T-cell (primary cell): ENCODE measurements around the gene RNF39. TPM values are rescaled to one million over a fixed set of nuclear protein-coding genes. Genes with fewer than 3 reads are reported as not detected.

ENCODE experiments used
- ATAC-seq, 4 experiments: fragments of 200-7000 bp in 3 of 4; fragments of 150-1000 bp in 1 of 4; cut with Tn5 transposase; replicated peaks in 1 of 4; 1 replicate in 3 of 4; 2 replicates in 1 of 4; pipeline ENCODE4 v1.10.0; 2021; ENCODE audit warnings: moderate library complexity in 3 of 4, mild to moderate bottlenecking in 2 of 4, moderate number of reproducible peaks in 1 of 4
- CTCF ChIA-PET, 2 donors: fragments of 300-600 bp; sonication (Branson Sonifier 250); formaldehyde crosslinking; loops; one replicate each; lab custom pipeline; 2022; ENCODE audit warnings: antibody characterized with exemption in 2 of 2; lab: Charles Lee
- POLR2A ChIA-PET, 2 donors: fragments of 300-600 bp; sonication (Branson Sonifier 250); formaldehyde crosslinking; loops; one replicate each; lab custom pipeline; 2022; ENCODE audit warnings: antibody characterized with exemption in 2 of 2; lab: Charles Lee
- DNase-seq, 35 experiments: peaks; one replicate each; pipeline versions ENCODE4 v3.0.0 to v3.0.0-alpha.2; 2013 to 2023
- H3K27ac ChIP-seq: one replicate; pipeline ENCODE4 v1.5.1; 2013; ENCODE audit warnings: low read length
- H3K27me3 ChIP-seq, 2 experiments: replicated peaks in 1 of 2; 1 replicate in 1 of 2; 2 replicates in 1 of 2; pipeline versions ENCODE4 v1.6.1 to v1.7.0; 2013; ENCODE audit warnings: low read length in 1 of 2, mixed read lengths in 1 of 2; ENCODE audit not compliant: control insufficient read depth in 2 of 2, insufficient read depth in 2 of 2; ENCODE audit errors: extremely low read depth in 1 of 2
- H3K36me3 ChIP-seq, 2 donors: 1 replicate in 1 of 2; 2 replicates in 1 of 2; pipeline versions ENCODE4 v1.6.1 to v1.7.0; 2013; ENCODE audit warnings: low read length in 1 of 2; ENCODE audit not compliant: control insufficient read depth in 2 of 2, insufficient read depth in 1 of 2; ENCODE audit errors: extremely low read depth in 1 of 2
- H3K4me1 ChIP-seq, 2 experiments: 1 replicate in 1 of 2; 2 replicates in 1 of 2; pipeline versions ENCODE4 v1.6.1 to v1.7.0; 2013; ENCODE audit warnings: low read length in 2 of 2, mixed read lengths in 1 of 2; ENCODE audit not compliant: insufficient read depth in 2 of 2, control insufficient read depth in 1 of 2; ENCODE audit errors: extremely low read depth in 1 of 2
- H3K4me3 ChIP-seq, 2 donors: 1 replicate in 1 of 2; 2 replicates in 1 of 2; pipeline versions ENCODE4 v1.5.1 to v1.7.0; 2013; ENCODE audit warnings: mild to moderate bottlenecking in 2 of 2, low read length in 1 of 2, moderate library complexity in 1 of 2; ENCODE audit not compliant: control insufficient read depth in 1 of 2; ENCODE audit errors: extremely low read depth in 1 of 2
- H3K9me3 ChIP-seq: 2 replicates; pipeline ENCODE4 v1.7.0; 2013
- H3K27ac Mint-ChIP-seq, 2 donors: one replicate each; pipeline ENCODE4 v1.8.0; 2020 to 2021; ENCODE audit warnings: mild to moderate bottlenecking in 2 of 2, mixed read lengths in 2 of 2
- H3K27me3 Mint-ChIP-seq, 2 donors: one replicate each; pipeline ENCODE4 v1.8.0; 2021 to 2022; ENCODE audit warnings: mixed read lengths in 2 of 2
- H3K36me3 Mint-ChIP-seq: one replicate; pipeline ENCODE4 v1.8.0; 2021; ENCODE audit warnings: mixed read lengths
- H3K4me1 Mint-ChIP-seq, 3 donors: one replicate each; pipeline ENCODE4 v1.8.0; 2020 to 2022; ENCODE audit warnings: mixed read lengths in 3 of 3, mild to moderate bottlenecking in 1 of 3
- H3K4me3 Mint-ChIP-seq, 3 donors: one replicate each; pipeline ENCODE4 v1.8.0; 2020 to 2022; ENCODE audit warnings: mild to moderate bottlenecking in 3 of 3, mixed read lengths in 3 of 3, moderate library complexity in 3 of 3
- H3K9me3 Mint-ChIP-seq, 3 donors: one replicate each; pipeline ENCODE4 v1.8.0; 2020 to 2022; ENCODE audit warnings: mixed read lengths in 3 of 3
- WGBS: methylation state at CpG from one replicate; pipeline ENCODE4 v1.1.5; 2013; ENCODE audit warnings: missing lambda C conversion rate; ENCODE audit not compliant: insufficient coverage; 5-methylcytosine and 5-hydroxymethylcytosine counted together
- total RNA-seq, 35 experiments: library from RNA in 6 of 35; stranded (reverse) in 6 of 35; fragments of 120-200 nt in 1 of 35; gene quantifications; one replicate each; pipeline versions ENCODE4 v1.2.1 to v1.2.4 and lab custom pipeline; 2013 to 2026

The RNF39 gene
- total RNA-seq, 5 donors from 2014 or later (not counting 1 experiment from before 2014, with no cell fraction given): not detected

DNA sequence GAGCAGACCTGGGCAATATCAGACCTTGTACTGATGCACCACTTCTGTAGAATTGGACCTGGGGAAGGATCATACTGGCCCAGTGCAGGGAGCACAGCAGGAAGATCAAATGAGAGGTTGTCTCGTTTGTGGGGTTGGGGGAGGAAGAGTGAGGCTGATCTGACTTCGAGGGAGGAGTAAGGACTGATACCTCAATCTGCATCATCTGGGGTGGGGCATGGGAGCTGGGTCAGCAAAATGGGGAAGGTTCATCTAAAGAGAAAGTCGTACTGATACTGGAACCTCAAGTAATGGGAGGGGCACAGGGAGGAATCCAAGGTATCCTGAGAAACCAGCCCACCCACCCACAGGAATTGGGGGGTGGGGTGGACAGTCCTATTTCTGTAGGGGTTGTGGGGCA is 3.7 kb downstream of the RNF39 start:
- no peak for ATAC-seq
- no peak overlapping the region for H3K27ac ChIP-seq
- peaks cover 0 to 23% of the 10 kb centered on the region in 2 donors for H3K36me3 ChIP-seq
- Mint-ChIP-seq H3K27me3 (peaks cover 44 to 58% of the 10 kb centered on the region in 2 donors), H3K4me1 (peaks cover 65 to 76% (median 74%) of the 10 kb centered on the region in 3 donors), H3K27ac (peak overlapping the region in 1 of 2 donors; percentile 7), H3K36me3 (peaks cover 44% of the 10 kb centered on the region), H3K4me3 (peak overlapping the region in 1 of 3 donors; percentile 25), H3K9me3 (no peaks in the 10 kb centered on the region)
- H3K4me3 ChIP-seq: no peak overlapping the region
- peaks cover 0 to 44% of the 10 kb centered on the region in 2 experiments for H3K27me3 ChIP-seq
- peaks cover 21 to 42% of the 10 kb centered on the region in 2 experiments for H3K4me1 ChIP-seq
- 44% methylated on average over 1 of the region's 3 CpGs for WGBS
- DNase-seq: no peak
- CTCF ChIA-PET: no interaction called here
- POLR2A ChIA-PET: no interaction called here
- H3K9me3 ChIP-seq: no peaks in the 10 kb centered on the region

DNA sequence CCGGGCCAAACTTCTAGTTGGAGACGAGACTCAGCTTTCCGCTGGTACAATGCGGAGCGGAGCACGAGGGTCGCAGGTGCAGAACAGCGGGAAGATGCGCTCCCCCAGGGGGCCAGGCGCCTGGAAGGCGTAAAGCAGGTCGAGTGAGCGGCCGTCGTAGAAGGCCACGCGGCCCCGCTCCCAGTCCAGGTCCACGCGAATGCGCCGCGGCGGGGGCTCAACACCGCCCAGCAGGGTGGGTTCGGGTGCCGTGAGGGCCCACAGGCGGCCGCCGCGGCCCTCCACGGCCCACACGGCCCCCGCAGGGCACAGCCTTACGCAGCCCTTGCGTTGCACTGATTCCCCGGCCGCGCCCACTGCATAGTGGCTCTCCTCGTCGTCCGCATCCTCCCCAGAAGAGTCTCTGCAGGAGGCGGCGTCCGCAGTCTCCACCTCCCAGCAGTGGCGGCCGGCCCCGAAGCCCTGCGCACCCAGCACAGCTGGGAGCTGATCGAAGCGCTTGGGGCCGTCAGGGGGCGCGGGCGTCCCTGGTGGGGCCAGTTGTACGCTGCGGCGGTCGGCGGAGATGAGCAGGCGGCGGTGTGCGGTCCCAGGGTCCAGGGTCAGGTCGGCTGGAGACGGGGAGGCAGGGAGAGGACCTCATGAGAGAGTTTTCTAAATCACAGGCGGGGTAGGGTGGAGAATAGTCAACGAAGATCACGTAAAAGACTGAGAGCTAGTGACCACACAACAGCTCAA is 4.3 kb downstream of the RNF39 start:
- 37% methylated on average over 64 of the region's 68 CpGs for WGBS
- no peaks in the 10 kb centered on the region for H3K9me3 Mint-ChIP-seq
- H3K27ac Mint-ChIP-seq: peak overlapping the region in 1 of 2 donors; percentile 7
- ChIA-PET POLR2A (no interaction called here), CTCF (no interaction called here)
- H3K4me3 ChIP-seq: no peak overlapping the region
- peaks cover 66 to 76% (median 73%) of the 10 kb centered on the region in 3 donors for H3K4me1 Mint-ChIP-seq
- H3K4me3 Mint-ChIP-seq: peak overlapping the region in 1 of 3 donors; percentile 48
- peaks cover 0 to 44% of the 10 kb centered on the region in 2 experiments for H3K27me3 ChIP-seq
- H3K27ac ChIP-seq: no peak overlapping the region
- DNase-seq: peak in 4 of 35 experiments; percentile 18 to 39 (median 21)
- no peak for ATAC-seq
- peaks cover 0 to 23% of the 10 kb centered on the region in 2 donors for H3K36me3 ChIP-seq
- H3K4me1 ChIP-seq: peaks cover 16 to 39% of the 10 kb centered on the region in 2 experiments
- H3K27me3 Mint-ChIP-seq: peaks cover 38 to 54% of the 10 kb centered on the region in 2 donors
- H3K36me3 Mint-ChIP-seq: peaks cover 44% of the 10 kb centered on the region
- H3K9me3 ChIP-seq: no peaks in the 10 kb centered on the region

DNA sequence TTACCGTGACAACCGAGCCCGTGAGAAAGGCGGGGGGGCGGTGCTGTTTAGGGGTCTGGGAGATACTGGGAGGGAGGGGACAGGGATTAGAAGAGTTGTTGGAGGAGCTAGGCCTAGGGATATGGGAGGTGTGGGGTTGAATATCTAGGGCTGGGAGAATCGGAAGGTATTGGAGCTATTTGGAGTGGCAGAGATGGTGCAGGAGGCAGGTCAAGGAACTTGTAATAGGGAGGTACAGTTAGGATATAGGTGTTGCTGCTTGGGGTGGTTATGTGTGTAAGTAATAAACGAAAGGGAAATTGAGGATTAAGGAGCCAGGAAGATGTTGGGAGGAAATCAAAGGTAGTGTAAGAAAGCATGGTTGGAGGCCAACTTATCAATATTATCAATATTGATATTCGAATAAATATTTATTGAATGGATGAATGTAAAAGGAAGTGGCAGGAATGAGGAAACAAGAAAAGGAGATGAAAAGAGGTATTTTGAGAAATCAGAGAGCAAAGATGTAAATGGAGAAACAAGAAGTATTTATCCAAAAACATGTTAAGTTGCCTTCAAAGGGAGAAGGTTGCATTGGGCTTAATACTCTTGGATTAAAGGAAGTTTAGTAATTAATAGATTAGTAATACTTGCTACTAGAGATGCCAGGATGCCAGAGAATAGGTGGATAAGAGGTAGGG is 8.0 kb downstream of the RNF39 start:
- Mint-ChIP-seq H3K36me3 (peaks cover 58% of the 10 kb centered on the region), H3K27me3 (peaks cover 15 to 22% of the 10 kb centered on the region in 2 donors), H3K4me3 (peak overlapping the region; percentile 96 to 100 (median 96)), H3K27ac (peak overlapping the region; percentile 97 to 100), H3K4me1 (peaks cover 64 to 72% (median 66%) of the 10 kb centered on the region in 3 donors), H3K9me3 (no peaks in the 10 kb centered on the region)
- peak overlapping the region; percentile 86 to 89 for H3K4me3 ChIP-seq
- CTCF ChIA-PET: interaction anchor here in 1 of 2 donors (1.0 kb wide), 1 partner anchor 36 kb away, joined by 3 read pairs; no protein-coding TSS in a partner anchor
- ATAC-seq (no peak), DNase-seq (no peak)
- 2% methylated on average over 6 of the region's 8 CpGs for WGBS
- POLR2A ChIA-PET: no interaction called here
- peak overlapping the region; percentile 95 for H3K27ac ChIP-seq
- no peaks in the 10 kb centered on the region for H3K9me3 ChIP-seq
- H3K27me3 ChIP-seq: peaks cover 0 to 17% of the 10 kb centered on the region in 2 experiments
- H3K36me3 ChIP-seq: peaks cover 0 to 39% of the 10 kb centered on the region in 2 donors
- H3K4me1 ChIP-seq: peaks cover 23 to 26% of the 10 kb centered on the region in 2 experiments

DNA sequence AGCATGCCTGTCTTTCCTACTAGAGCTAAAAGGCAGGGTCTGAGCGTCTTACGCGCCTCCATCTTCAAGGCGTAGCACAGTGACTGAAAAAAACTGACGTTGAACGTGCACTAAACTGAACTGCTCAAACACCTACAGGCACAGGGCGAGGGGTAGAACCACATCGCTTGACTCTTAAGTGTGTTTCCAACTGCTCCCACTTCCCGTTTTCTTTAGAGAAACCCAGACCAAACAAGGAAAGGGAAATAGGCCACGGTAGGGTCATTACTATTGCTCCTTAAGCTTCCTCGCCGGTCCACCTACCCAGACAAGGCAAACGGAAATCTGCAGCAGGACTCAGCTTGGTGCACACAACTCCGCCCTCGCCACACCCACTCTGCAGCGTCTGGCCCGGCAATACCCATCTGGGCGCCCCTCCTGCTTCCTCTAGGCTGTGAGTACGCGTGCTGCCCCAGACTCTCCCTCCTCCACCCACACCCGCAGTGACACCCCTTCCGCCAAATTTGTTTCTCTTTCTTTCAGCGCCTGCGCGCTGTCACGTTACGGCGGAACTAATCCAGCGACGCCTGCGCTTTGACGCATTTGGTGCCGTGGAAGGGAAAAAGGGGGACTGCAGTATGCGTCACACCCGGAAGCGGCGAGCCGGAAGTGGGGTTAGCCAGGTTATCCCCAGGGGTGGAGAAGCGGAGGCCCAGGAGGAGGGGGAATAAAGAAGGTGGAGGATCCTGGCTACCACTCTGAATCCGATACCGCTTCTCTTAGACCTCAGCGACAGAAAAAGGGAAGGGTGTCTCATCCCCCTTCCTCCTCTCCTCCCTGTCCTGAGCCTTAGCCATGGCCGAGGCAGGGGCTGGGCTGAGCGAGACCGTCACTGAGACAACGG is 8.8 kb downstream of the RNF39 start, which contains the start of gene PPP1R11:
PPP1R11 (plus strand) TSS at position 622 of the 883 bp plus-strand sequence; CDS start at position 835, 213 bp downstream.
- peak; percentile 97 to 99 (median 98) for ATAC-seq
- under 1% methylated on average over 37 of the region's 46 CpGs for WGBS
- H3K4me1 Mint-ChIP-seq: peaks cover 63 to 71% (median 66%) of the 10 kb centered on the region in 3 donors
- peak within 1 kb of the TSS; percentile 97 to 100 for H3K27ac Mint-ChIP-seq
- Histone ChIP-seq H3K4me1 (peaks cover 31 to 32% of the 10 kb centered on the region in 2 experiments), H3K4me3 (peak within 1 kb of the TSS; percentile 86 to 89), H3K27ac (peak within 1 kb of the TSS; percentile 95), H3K9me3 (no peaks in the 10 kb centered on the region), H3K36me3 (peaks cover 0 to 39% of the 10 kb centered on the region in 2 donors), H3K27me3 (peaks cover 0 to 14% of the 10 kb centered on the region in 2 experiments)
- H3K4me3 Mint-ChIP-seq: peak within 1 kb of the TSS; percentile 96 to 100 (median 96)
- H3K9me3 Mint-ChIP-seq: no peaks in the 10 kb centered on the region
- peaks cover 10 to 15% of the 10 kb centered on the region in 2 donors for H3K27me3 Mint-ChIP-seq
- POLR2A ChIA-PET: interaction anchor here in 1 of 2 donors (0.7 kb wide), 1 partner anchor 841 kb away, joined by 3 read pairs; no protein-coding TSS in a partner anchor
- DNase-seq: peak; percentile 94 to 100 (median 99)
- CTCF ChIA-PET: interaction anchor here in 1 of 2 donors (0.5 to 1.2 kb wide), 3 partner anchors 102 to 1016 kb away, joined by 3 to 4 read pairs (median 3); no protein-coding TSS in a partner anchor
- H3K36me3 Mint-ChIP-seq: peaks cover 54% of the 10 kb centered on the region

DNA sequence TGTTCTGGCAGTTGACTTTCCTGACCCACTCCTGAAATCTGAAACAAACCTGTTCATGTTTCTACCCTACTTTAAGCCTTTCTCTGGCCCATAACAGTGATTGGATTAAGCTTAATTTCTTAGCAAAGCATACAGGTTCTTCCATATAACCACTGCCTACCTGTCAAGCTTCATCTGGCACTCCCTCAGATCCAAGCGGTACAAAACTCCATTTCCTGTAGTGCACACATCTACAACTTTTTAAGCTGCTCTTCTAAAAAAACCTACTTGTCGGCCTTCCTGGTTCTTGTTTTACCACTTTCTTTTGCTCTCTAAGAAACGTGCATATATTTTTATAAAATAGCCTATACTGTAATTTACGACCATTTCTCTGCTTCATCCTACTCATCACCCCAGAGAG is 9.5 kb downstream of the RNF39 start:
- Mint-ChIP-seq H3K4me1 (peaks cover 66 to 73% (median 67%) of the 10 kb centered on the region in 3 donors), H3K27me3 (peaks cover 5 to 12% of the 10 kb centered on the region in 2 donors), H3K36me3 (peaks cover 54% of the 10 kb centered on the region), H3K9me3 (no peaks in the 10 kb centered on the region), H3K4me3 (peak overlapping the region; percentile 96 to 100 (median 96)), H3K27ac (peak overlapping the region; percentile 97 to 100)
- H3K27me3 ChIP-seq: peaks cover 0 to 7% of the 10 kb centered on the region in 2 experiments
- H3K9me3 ChIP-seq: no peaks in the 10 kb centered on the region
- peaks cover 0 to 39% of the 10 kb centered on the region in 2 donors for H3K36me3 ChIP-seq
- DNase-seq (peak in 1 of 35 experiments; percentile 48), ATAC-seq (no peak)
- ChIA-PET CTCF (interaction anchor here in 1 of 2 donors (0.5 to 1.2 kb wide), 5 partner anchors 29 to 1017 kb away, joined by 3 to 4 read pairs (median 3); no protein-coding TSS in a partner anchor), POLR2A (no interaction called here)
- H3K4me1 ChIP-seq: peaks cover 29 to 32% of the 10 kb centered on the region in 2 experiments
- H3K27ac ChIP-seq: peak overlapping the region; percentile 95
- WGBS: no CpG with 5 or more reads among the region's 4 CpGs
- H3K4me3 ChIP-seq: peak overlapping the region; percentile 80 to 86
